ENCODE measurements around the gene KIAA0753.

Gene KIAA0753

GRCh38 chr17:6640536-6641246 lies at the start of gene KIAA0753, which contains the start of gene TXNDC17:
Gene KIAA0753, minus strand, starts transcription at chr17:6640711. Its CDS starts 5,608 bp downstream, at chr17:6635103.
Gene TXNDC17, plus strand, starts transcription at chr17:6641060. Its CDS starts 23 bp downstream, at chr17:6641083.
- Histone ChIP-seq H3K4me3 (ENCODE audit: low read depth, low read length) (peak within 1 kb of the TSS; percentile 83), H3K27me3 (ENCODE audit: insufficient read depth, low read depth, severe bottlenecking) (no peaks in the 10 kb centered on the region), H3K36me3 (peaks cover 45% of the 10 kb centered on the region), H3K27ac (peak within 1 kb of the TSS; percentile 99), H3K9me3 (ENCODE audit: severe bottlenecking) (peaks cover 2% of the 10 kb centered on the region)
- TF ChIP-seq, protein P1, sequence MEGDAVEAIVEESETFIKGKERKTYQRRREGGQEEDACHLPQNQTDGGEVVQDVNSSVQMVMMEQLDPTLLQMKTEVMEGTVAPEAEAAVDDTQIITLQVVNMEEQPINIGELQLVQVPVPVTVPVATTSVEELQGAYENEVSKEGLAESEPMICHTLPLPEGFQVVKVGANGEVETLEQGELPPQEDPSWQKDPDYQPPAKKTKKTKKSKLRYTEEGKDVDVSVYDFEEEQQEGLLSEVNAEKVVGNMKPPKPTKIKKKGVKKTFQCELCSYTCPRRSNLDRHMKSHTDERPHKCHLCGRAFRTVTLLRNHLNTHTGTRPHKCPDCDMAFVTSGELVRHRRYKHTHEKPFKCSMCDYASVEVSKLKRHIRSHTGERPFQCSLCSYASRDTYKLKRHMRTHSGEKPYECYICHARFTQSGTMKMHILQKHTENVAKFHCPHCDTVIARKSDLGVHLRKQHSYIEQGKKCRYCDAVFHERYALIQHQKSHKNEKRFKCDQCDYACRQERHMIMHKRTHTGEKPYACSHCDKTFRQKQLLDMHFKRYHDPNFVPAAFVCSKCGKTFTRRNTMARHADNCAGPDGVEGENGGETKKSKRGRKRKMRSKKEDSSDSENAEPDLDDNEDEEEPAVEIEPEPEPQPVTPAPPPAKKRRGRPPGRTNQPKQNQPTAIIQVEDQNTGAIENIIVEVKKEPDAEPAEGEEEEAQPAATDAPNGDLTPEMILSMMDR (IDR thresholded peaks at IDR 0.05; ENCODE audit: low read depth, low read length) = no peak
- DNase-seq = peak; percentile 94

DNA sequence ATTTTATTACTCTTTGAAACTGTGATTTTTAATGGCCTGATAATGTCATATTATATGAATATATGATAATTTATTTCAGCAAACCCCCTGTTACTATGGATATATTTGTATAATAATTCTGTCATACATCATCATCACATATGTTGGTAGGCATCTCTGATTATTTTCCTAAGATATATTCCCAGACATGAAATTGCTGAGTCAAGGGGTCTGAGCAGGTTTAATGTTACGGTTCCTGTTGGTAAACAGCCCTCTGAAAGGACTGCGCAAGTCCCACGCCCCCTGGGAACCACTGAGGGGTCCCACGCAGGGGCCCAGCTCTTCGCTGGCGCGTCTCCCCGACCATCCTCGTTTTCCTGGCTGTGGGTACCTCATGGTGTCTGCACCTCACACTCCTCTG lies 48.4 kb upstream of the KIAA0753 start:
- Histone ChIP-seq H3K9me3 (ENCODE audit: severe bottlenecking) (no peaks in the 10 kb centered on the region), H3K27me3 (ENCODE audit: insufficient read depth, low read depth, severe bottlenecking) (peaks cover 24% of the 10 kb centered on the region), H3K27ac (no peak overlapping the region), H3K4me3 (ENCODE audit: low read depth, low read length) (no peak overlapping the region), H3K36me3 (no peaks in the 10 kb centered on the region)
- DNase-seq = no peak
- TF ChIP-seq, protein P1 (IDR thresholded peaks at IDR 0.05; ENCODE audit: low read depth, low read length) = no peak

- no peaks in the 10 kb centered on the region for H3K9me3 ChIP-seq (ENCODE audit: severe bottlenecking)
- TF ChIP-seq, protein P1 (IDR thresholded peaks at IDR 0.05; ENCODE audit: low read depth, low read length) = no peak
- peaks cover 38% of the 10 kb centered on the region for H3K27me3 ChIP-seq (ENCODE audit: insufficient read depth, low read depth, severe bottlenecking)
- no peak overlapping the region for H3K4me3 ChIP-seq (ENCODE audit: low read depth, low read length)
- H3K27ac ChIP-seq = no peak overlapping the region
- H3K36me3 ChIP-seq = no peaks in the 10 kb centered on the region
- no peak for DNase-seq
Observed at GRCh38 chr17:6686026-6686425, 45.5 kb upstream of the KIAA0753 start.

DNA sequence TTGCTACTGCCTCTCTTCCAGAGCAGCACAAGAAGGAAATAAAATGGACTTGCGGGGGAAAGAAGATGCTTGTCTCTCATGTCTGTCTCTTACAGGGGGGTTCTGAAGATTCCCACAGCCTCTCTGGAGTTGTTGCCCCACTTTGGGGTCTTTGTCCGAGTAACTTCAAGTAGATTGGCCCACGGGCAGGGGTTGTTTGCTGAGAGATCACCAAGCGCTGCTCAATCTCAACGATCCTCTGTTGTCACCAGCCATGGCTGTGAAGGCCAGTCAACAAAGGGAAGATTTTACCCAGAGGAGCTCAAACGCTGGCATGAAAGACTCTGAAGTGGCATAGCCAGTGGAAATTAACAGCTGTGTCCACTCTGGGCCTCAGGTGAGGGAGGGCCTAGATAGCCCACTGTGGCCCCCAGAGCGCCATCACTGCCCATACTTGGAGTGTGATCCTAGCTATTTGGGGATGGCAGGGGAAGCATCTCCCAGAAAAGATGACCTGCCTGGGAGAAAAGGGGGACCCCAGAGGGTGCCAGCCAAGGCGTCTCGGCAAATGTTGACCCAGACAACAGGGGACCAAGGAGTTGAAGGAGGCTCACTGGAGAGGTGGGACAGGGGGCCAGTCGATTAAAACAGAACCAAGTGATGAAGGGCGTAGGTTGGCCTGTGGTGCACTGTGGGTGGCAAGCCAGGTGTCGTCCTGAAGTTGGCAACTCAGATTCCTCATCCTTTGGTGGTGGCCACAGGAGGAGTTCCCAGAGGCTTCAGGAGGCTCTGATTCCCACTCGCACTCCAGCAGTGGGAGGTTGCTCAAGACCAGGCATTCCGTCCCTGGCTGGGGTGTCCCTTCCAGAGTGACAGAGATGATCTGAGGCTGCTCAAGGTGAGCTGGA lies 44.6 kb upstream of the KIAA0753 start:
- no peak for DNase-seq
- Histone ChIP-seq H3K4me3 (ENCODE audit: low read depth, low read length) (no peak overlapping the region), H3K27me3 (ENCODE audit: insufficient read depth, low read depth, severe bottlenecking) (peaks cover 43% of the 10 kb centered on the region), H3K9me3 (ENCODE audit: severe bottlenecking) (no peaks in the 10 kb centered on the region), H3K36me3 (no peaks in the 10 kb centered on the region), H3K27ac (no peak overlapping the region)
- TF ChIP-seq, protein P1 (IDR thresholded peaks at IDR 0.05; ENCODE audit: low read depth, low read length) = no peak

DNA sequence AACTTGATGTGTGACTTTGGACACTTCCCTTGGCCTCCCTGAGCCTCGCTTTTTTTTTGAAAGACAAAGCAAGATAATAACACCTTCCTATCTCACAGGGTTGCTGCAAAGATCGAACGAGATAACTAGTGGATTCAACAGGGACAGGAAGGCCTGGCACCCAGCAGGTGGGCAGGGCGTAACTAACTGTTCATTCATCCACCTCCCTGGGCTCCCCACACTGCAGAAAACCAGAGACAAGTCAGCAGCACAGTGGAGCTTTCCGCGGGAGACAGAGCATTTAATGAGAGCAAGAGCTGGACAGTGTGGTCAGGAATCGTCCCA lies 43.9 kb upstream of the KIAA0753 start:
- H3K4me3 ChIP-seq (ENCODE audit: low read depth, low read length) = no peak overlapping the region
- no peaks in the 10 kb centered on the region for H3K36me3 ChIP-seq
- H3K27me3 ChIP-seq (ENCODE audit: insufficient read depth, low read depth, severe bottlenecking) = peaks cover 43% of the 10 kb centered on the region
- no peak for DNase-seq
- H3K27ac ChIP-seq = no peak overlapping the region
- H3K9me3 ChIP-seq (ENCODE audit: severe bottlenecking) = no peaks in the 10 kb centered on the region
- TF ChIP-seq, protein P1 (IDR thresholded peaks at IDR 0.05; ENCODE audit: low read depth, low read length) = no peak

Measured in WERI-Rb-1 (cell line).